K562 (cell line): Measurements from ENCODE around the gene VWA7. TPM values are rescaled to one million over a fixed set of nuclear protein-coding genes. Genes with fewer than 3 reads are reported as not detected.

Experiments
- BCL6 ChIP-seq: fragments of 250-450 bp; sonication (Bioruptor Pico); IDR thresholded peaks from 2 replicates; pipeline ENCODE4 v1.4.0; 2020
- EGR1 ChIP-seq: fragments of 450-650 bp; conservative IDR thresholded peaks from 2 replicates; pipeline ENCODE4 v1.6.1; 2017; ENCODE audit warnings: mild to moderate bottlenecking
- FOXJ2 ChIP-seq: fragments of 200-800 bp; sonication (Bioruptor generic); IDR thresholded peaks from 2 replicates; pipeline ENCODE4 v1.6.1; 2016; ENCODE audit warnings: missing genetic modification characterization, missing compliant biosample characterization
- HMGN3 ChIP-seq: IDR thresholded peaks from 2 replicates; pipeline ENCODE4 v1.6.1; 2011; ENCODE audit warnings: borderline replicate concordance, low read depth, mild to moderate bottlenecking, mixed read lengths, low read length; ENCODE audit not compliant: insufficient read length; ENCODE audit errors: extremely low read depth
- JUND ChIP-seq, 2 experiments: IDR thresholded peaks; 2 replicates in 1 of 2; 3 replicates in 1 of 2; pipeline ENCODE4 v1.6.1; 2011; ENCODE audit warnings: borderline replicate concordance in 2 of 2, low read depth in 2 of 2, low read length in 2 of 2, improper control_type of control experiment in 1 of 2, missing biosample characterization in 1 of 2, missing genetic modification characterization in 1 of 2, missing genetic modification reagents in 1 of 2
- RBM22 ChIP-seq: fragments of 200-400 bp; formaldehyde crosslinking; IDR thresholded peaks from 2 replicates; pipeline ENCODE4 v1.6.1; 2018; ENCODE audit warnings: low read length, low read depth; ENCODE audit not compliant: poor library complexity, severe bottlenecking
- TEAD2 ChIP-seq: fragments of 450-650 bp; IDR thresholded peaks from 2 replicates; pipeline ENCODE4 v1.6.1; 2016; ENCODE audit warnings: missing genetic modification characterization, control low read depth, missing compliant biosample characterization
- ZNF184 ChIP-seq: sonication (generic); formaldehyde crosslinking; IDR thresholded peaks from 2 replicates; pipeline ENCODE4 v1.5.0; 2020; ENCODE audit warnings: missing genetic modification reagents
- ZNF282 ChIP-seq: sonication (generic); formaldehyde crosslinking; IDR thresholded peaks from 2 replicates; pipeline ENCODE4 v1.8.1; 2023; ENCODE audit warnings: missing genetic modification reagents
- ZNF57 ChIP-seq: fragments of 450-650 bp; formaldehyde crosslinking; IDR thresholded peaks from 2 replicates; pipeline ENCODE4 v1.4.0; 2020; ENCODE audit warnings: mild to moderate bottlenecking, moderate library complexity
- polyA plus RNA-seq, 8 experiments: library from polyadenylated mRNA; depleted of rRNA in 4 of 8; stranded (reverse) in 5 of 8; unstranded in 3 of 8; fragments of >200 nt; fragmentation: Nextera tagmentation in 2 of 8; fragmentation: Illumina TruSeq in 1 of 8; extraction: Ambion mirVana in 2 of 8; extraction: Trizol in 1 of 8; gene quantifications; 2 replicates each; pipeline versions ENCODE4 v1.2.1 to v1.2.3, GENCODE V29; 2011 to 2014; ENCODE audit warnings: inconsistent platforms in 1 of 8, missing spikeins in 1 of 8
- total RNA-seq, 7 experiments: library from RNA; depleted of rRNA in 6 of 7; stranded (reverse); fragments of >200 nt in 6 of 7; fragmentation: Illumina TruSeq in 2 of 7; extraction: Trizol in 2 of 7; gene quantifications; 2 replicates each; pipeline versions ENCODE4 v1.2.1 to v1.2.3, GENCODE V29; 2011 to 2021; ENCODE audit warnings: low replicate concordance in 1 of 7
- TF ChIP-seq, protein P1 (sequence below): fragments of 250-450 bp; sonication (Bioruptor Pico); IDR thresholded peaks from 2 replicates; pipeline ENCODE4 v1.4.0; 2020; ENCODE audit warnings: mild to moderate bottlenecking, moderate library complexity
- TF ChIP-seq, protein P2 (sequence below): fragments of 450-650 bp; IDR thresholded peaks from 2 replicates; pipeline ENCODE4 v1.6.1; 2018; ENCODE audit not compliant: partially characterized antibody
- TF ChIP-seq, protein P3 (sequence below): fragments of 250-450 bp; sonication (Bioruptor Pico); IDR thresholded peaks from 2 replicates; pipeline ENCODE4 v1.6.1; 2021; ENCODE audit warnings: mild to moderate bottlenecking
- TF ChIP-seq, protein P4 (sequence below): fragments of 250-450 bp; sonication (Bioruptor Pico); IDR thresholded peaks from 2 replicates; pipeline ENCODE4 v1.4.0; 2020; ENCODE audit warnings: borderline replicate concordance
- TF ChIP-seq, protein P5 (sequence below): fragments of 250-450 bp; sonication (Bioruptor Pico); IDR thresholded peaks from 2 replicates; pipeline ENCODE4 v1.8.0; 2021; ENCODE audit warnings: borderline replicate concordance, mild to moderate bottlenecking, moderate library complexity; ENCODE audit not compliant: poor library complexity, severe bottlenecking
- TF ChIP-seq, protein P6 (sequence below): fragments of 450-650 bp; IDR thresholded peaks from 2 replicates; pipeline ENCODE4 v1.6.1; 2017; ENCODE audit warnings: antibody characterized with exemption

Gene VWA7
- total and polyA plus RNA-seq, 9 of the 15 experiments (the other 6 are each of a cell fraction or from before 2014, with no cell fraction given): 0.18 to 2.9 (median 0.95) TPM

DNA sequence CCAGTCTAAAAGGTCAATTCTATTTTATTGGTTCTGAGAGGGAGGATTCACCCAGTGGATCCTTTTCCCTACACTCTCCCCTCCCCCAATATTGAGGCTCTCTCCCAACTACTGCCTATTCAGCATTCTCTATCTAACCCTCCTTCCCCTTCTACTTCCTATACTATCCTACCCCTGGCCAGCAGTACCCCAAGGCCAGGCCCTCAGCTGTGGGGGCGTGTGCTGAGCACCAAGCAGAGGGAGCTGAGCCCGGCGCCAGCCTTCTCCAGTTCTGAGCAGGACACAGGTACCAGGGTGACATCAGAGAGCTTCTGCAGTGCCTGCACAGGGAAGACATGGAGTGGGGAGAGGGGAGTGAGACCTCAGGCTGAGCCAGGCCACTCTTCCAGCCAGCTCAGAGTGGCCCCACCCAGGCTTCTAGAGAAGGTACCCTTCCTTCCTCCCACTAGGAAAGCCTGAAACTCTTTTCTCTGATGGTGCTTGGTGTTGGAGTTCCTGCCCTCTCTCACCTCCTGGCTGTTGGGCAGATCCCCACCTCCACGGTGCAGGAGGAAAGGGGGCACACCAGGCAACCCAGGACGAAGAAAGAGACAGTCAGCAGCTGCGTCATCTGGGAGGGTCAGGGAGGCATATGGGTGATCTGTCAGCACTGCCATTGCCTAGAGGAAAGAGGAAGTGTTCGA lies 50.0 kb downstream of the VWA7 start (continued):
- TF ChIP-seq, protein P1, sequence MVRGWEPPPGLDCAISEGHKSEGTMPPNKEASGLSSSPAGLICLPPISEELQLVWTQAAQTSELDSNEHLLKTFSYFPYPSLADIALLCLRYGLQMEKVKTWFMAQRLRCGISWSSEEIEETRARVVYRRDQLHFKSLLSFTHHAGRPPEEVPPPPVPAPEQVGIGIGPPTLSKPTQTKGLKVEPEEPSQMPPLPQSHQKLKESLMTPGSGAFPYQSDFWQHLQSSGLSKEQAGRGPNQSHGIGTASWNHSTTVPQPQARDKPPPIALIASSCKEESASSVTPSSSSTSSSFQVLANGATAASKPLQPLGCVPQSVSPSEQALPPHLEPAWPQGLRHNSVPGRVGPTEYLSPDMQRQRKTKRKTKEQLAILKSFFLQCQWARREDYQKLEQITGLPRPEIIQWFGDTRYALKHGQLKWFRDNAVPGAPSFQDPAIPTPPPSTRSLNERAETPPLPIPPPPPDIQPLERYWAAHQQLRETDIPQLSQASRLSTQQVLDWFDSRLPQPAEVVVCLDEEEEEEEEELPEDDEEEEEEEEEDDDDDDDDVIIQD (CRISPR knock-in tag): no peak
- no peak for TF ChIP-seq ZNF184 (CRISPR knock-in tag)
- TF ChIP-seq RBM22: no peak
- TF ChIP-seq, protein P2, sequence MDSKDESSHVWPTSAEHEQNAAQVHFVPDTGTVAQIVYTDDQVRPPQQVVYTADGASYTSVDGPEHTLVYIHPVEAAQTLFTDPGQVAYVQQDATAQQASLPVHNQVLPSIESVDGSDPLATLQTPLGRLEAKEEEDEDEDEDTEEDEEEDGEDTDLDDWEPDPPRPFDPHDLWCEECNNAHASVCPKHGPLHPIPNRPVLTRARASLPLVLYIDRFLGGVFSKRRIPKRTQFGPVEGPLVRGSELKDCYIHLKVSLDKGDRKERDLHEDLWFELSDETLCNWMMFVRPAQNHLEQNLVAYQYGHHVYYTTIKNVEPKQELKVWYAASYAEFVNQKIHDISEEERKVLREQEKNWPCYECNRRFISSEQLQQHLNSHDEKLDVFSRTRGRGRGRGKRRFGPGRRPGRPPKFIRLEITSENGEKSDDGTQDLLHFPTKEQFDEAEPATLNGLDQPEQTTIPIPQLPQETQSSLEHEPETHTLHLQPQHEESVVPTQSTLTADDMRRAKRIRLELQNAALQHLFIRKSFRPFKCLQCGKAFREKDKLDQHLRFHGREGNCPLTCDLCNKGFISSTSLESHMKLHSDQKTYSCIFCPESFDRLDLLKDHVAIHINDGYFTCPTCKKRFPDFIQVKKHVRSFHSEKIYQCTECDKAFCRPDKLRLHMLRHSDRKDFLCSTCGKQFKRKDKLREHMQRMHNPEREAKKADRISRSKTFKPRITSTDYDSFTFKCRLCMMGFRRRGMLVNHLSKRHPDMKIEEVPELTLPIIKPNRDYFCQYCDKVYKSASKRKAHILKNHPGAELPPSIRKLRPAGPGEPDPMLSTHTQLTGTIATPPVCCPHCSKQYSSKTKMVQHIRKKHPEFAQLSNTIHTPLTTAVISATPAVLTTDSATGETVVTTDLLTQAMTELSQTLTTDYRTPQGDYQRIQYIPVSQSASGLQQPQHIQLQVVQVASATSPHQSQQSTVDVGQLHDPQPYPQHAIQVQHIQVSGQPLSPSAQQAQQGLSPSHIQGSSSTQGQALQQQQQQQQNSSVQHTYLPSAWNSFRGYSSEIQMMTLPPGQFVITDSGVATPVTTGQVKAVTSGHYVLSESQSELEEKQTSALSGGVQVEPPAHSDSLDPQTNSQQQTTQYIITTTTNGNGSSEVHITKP: no peak
- TF ChIP-seq JUND (IDR thresholded peaks at IDR 0.05; ENCODE audit: borderline replicate concordance, low read depth, low read length): peak; percentile 22; the same call in 1 of the 2 replicates
- peak; percentile 72; the same call in 2 of the 3 replicates for TF ChIP-seq JUND (tag; IDR thresholded peaks at IDR 0.05; ENCODE audit: borderline replicate concordance, low read depth, low read length)
- TF ChIP-seq ZNF57 (CRISPR knock-in tag): peak; percentile 41; the same call in 1 of the 2 replicates
- no peak for TF ChIP-seq BCL6
- TF ChIP-seq ZNF282 (CRISPR knock-in tag): no peak
- TF ChIP-seq, protein P3, sequence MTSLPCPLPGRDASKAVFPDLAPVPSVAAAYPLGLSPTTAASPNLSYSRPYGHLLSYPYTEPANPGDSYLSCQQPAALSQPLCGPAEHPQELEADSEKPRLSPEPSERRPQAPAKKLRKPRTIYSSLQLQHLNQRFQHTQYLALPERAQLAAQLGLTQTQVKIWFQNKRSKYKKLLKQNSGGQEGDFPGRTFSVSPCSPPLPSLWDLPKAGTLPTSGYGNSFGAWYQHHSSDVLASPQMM (CRISPR knock-in tag): no peak
- TF ChIP-seq, protein P4, sequence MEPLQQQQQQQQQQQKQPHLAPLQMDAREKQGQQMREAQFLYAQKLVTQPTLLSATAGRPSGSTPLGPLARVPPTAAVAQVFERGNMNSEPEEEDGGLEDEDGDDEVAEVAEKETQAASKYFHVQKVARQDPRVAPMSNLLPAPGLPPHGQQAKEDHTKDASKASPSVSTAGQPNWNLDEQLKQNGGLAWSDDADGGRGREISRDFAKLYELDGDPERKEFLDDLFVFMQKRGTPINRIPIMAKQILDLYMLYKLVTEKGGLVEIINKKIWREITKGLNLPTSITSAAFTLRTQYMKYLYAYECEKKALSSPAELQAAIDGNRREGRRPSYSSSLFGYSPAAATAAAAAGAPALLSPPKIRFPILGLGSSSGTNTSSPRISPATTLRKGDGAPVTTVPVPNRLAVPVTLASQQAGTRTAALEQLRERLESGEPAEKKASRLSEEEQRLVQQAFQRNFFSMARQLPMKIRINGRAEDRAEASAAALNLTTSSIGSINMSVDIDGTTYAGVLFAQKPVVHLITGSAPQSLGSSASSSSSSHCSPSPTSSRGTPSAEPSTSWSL (CRISPR knock-in tag): no peak
- TF ChIP-seq TEAD2 (tag): no peak
- TF ChIP-seq, protein P5, sequence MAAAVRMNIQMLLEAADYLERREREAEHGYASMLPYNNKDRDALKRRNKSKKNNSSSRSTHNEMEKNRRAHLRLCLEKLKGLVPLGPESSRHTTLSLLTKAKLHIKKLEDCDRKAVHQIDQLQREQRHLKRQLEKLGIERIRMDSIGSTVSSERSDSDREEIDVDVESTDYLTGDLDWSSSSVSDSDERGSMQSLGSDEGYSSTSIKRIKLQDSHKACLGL (CRISPR knock-in tag): no peak
- peak; percentile 8 for TF ChIP-seq HMGN3
- no peak for TF ChIP-seq FOXJ2
- TF ChIP-seq, protein P6, sequence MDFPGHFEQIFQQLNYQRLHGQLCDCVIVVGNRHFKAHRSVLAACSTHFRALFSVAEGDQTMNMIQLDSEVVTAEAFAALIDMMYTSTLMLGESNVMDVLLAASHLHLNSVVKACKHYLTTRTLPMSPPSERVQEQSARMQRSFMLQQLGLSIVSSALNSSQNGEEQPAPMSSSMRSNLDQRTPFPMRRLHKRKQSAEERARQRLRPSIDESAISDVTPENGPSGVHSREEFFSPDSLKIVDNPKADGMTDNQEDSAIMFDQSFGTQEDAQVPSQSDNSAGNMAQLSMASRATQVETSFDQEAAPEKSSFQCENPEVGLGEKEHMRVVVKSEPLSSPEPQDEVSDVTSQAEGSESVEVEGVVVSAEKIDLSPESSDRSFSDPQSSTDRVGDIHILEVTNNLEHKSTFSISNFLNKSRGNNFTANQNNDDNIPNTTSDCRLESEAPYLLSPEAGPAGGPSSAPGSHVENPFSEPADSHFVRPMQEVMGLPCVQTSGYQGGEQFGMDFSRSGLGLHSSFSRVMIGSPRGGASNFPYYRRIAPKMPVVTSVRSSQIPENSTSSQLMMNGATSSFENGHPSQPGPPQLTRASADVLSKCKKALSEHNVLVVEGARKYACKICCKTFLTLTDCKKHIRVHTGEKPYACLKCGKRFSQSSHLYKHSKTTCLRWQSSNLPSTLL: peak; percentile 40; the same call in 1 of the 2 replicates
- TF ChIP-seq EGR1: no peak
